PFSK-1 (cell line): ENCODE data around the gene SASH1.

Experiments used
- FOXP2 ChIP-seq: optimal IDR thresholded peaks from 2 replicates; pipeline ENCODE3; 2011; ENCODE audit warnings: borderline replicate concordance, control low read depth, inconsistent platforms; ENCODE audit not compliant: insufficient read depth; ENCODE audit errors: extremely low read length, extremely low read depth
- POLR2AphosphoS5 ChIP-seq: IDR thresholded peaks from 2 replicates; pipeline ENCODE4 v1.6.1; 2012; ENCODE audit warnings: low read depth, mild to moderate bottlenecking, control low read depth, low read length, moderate library complexity
- SIN3A ChIP-seq: IDR thresholded peaks from 2 replicates; pipeline ENCODE4 v1.6.1; 2012; ENCODE audit warnings: mild to moderate bottlenecking, low read length, moderate library complexity, borderline replicate concordance; ENCODE audit not compliant: insufficient read depth
- TAF1 ChIP-seq: IDR thresholded peaks from 2 replicates; pipeline ENCODE4 v1.6.1; 2012; ENCODE audit warnings: low read length, control low read depth, borderline replicate concordance; ENCODE audit not compliant: insufficient read depth
- TF ChIP-seq, protein P1 (sequence below), 2 experiments: IDR thresholded peaks; 2 replicates each; pipeline versions ENCODE4 v1.6.1 to v1.8.0; 2011 to 2012; ENCODE audit warnings: low read depth in 2 of 2, low read length in 2 of 2, control low read depth in 1 of 2, inconsistent platforms in 1 of 2, mild to moderate bottlenecking in 1 of 2, moderate library complexity in 1 of 2; ENCODE audit not compliant: insufficient read depth in 1 of 2

SASH1 gene

DNA sequence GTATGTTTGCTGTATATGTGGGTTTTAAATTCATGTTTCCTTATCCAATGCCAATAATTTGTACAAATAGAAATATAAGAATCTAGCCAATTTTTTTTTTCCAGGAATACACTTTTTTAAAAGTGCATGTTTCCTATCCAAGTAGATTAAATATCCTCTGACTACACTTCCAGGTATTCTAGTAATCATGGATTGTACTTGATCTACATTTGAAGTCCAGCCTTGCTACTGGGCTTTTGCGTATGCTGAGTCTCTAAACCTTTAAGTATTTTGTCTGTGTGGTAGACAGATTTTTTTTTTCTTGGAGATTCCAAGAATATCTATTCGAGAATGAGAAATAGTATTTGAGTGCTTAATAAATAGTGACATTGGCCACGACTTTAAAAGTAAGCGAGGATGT, 188.3 kb downstream of the SASH1 start:
- TF ChIP-seq SIN3A (no peak), FOXP2 (no peak), TAF1 (no peak), POLR2AphosphoS5 (no peak)
- TF ChIP-seq, protein P1, sequence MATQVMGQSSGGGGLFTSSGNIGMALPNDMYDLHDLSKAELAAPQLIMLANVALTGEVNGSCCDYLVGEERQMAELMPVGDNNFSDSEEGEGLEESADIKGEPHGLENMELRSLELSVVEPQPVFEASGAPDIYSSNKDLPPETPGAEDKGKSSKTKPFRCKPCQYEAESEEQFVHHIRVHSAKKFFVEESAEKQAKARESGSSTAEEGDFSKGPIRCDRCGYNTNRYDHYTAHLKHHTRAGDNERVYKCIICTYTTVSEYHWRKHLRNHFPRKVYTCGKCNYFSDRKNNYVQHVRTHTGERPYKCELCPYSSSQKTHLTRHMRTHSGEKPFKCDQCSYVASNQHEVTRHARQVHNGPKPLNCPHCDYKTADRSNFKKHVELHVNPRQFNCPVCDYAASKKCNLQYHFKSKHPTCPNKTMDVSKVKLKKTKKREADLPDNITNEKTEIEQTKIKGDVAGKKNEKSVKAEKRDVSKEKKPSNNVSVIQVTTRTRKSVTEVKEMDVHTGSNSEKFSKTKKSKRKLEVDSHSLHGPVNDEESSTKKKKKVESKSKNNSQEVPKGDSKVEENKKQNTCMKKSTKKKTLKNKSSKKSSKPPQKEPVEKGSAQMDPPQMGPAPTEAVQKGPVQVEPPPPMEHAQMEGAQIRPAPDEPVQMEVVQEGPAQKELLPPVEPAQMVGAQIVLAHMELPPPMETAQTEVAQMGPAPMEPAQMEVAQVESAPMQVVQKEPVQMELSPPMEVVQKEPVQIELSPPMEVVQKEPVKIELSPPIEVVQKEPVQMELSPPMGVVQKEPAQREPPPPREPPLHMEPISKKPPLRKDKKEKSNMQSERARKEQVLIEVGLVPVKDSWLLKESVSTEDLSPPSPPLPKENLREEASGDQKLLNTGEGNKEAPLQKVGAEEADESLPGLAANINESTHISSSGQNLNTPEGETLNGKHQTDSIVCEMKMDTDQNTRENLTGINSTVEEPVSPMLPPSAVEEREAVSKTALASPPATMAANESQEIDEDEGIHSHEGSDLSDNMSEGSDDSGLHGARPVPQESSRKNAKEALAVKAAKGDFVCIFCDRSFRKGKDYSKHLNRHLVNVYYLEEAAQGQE (IDR thresholded peaks at IDR 0.05; ENCODE audit: insufficient read depth in 1 of 2, low read depth in 2 of 2, low read length in 2 of 2), result no peak

DNA sequence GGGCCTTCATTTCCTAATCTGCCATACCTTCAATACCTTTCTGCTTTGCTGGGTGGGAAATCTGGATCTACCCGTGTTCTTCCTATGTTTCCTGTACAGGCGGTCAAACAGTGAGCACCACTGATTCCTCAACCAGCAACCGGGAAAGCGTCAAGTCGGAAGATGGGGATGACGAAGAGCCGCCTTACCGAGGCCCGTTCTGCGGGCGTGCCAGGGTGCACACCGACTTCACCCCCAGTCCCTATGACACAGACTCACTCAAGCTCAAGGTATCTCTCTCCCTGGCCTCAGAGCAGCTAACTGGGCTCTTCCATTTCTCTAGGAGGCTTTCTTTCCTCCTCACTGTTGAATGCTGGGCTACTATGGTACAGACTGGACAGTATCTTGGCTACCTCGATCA, 190.1 kb downstream of the SASH1 start:
- TF ChIP-seq SIN3A (no peak), FOXP2 (no peak), TAF1 (no peak), POLR2AphosphoS5 (no peak)
- TF ChIP-seq, protein P1 (IDR thresholded peaks at IDR 0.05; ENCODE audit: insufficient read depth in 1 of 2, low read depth in 2 of 2, low read length in 2 of 2), result no peak

DNA sequence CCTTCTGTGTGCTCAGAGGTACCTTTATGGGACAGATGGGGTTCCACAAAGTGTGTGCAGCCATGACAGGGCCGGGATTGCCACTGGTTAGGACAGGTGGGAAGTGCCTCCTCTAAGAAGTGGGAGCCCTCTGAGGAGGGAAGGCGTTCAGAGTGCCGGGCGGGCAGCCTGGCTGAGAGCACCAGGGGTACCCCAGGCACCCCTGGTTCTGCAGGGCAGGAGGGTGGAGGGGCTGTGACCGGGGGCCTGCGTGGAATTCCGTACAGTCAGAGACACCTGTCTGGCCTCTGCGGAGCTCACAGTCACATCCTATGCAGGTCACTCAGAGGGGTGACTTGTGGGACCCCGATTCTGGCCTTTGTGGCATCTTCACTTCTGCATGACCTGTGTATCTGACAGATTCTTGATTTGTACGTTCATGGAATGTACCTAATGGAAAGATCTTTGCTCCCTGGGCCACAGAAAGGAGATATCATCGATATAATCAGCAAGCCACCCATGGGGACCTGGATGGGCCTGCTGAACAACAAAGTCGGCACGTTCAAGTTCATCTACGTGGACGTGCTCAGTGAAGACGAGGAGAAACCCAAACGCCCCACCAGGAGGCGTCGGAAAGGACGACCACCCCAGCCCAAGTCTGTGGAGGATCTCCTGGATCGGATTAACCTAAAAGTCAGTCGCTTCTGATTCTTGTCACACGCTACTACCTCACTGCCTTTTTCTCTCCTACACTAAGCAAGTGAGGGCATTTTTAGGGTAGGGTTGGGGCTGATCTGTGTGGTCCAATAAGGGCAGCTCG, 190.9 kb downstream of the SASH1 start:
- TF ChIP-seq FOXP2 (no peak), SIN3A (no peak)
- TF ChIP-seq, protein P1 (IDR thresholded peaks at IDR 0.05; ENCODE audit: insufficient read depth in 1 of 2, low read depth in 2 of 2, low read length in 2 of 2), result no peak

DNA sequence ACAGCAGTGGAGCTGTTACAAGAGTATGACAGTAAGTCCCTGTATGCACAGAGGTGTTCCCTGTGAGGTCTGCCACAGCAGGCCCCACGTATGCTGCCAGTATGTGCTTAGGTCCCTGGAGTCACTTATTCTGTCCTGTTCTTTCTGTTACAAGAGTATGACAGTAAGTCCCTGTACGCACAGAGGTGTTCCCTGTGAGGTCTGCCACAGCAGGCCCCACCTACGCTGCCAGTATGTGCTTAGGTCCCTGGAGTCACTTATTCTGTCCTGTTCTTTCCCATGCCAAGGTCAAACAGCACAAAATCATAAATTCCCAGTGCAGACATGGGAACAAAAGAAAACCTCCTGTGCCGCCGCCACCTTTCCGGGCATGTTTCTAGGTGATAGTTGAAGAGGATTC, 192.2 kb downstream of the SASH1 start:
- TF ChIP-seq TAF1 (no peak), POLR2AphosphoS5 (no peak), SIN3A (no peak), FOXP2 (no peak)
- TF ChIP-seq, protein P1 (IDR thresholded peaks at IDR 0.05; ENCODE audit: insufficient read depth in 1 of 2, low read depth in 2 of 2, low read length in 2 of 2), result no peak

DNA sequence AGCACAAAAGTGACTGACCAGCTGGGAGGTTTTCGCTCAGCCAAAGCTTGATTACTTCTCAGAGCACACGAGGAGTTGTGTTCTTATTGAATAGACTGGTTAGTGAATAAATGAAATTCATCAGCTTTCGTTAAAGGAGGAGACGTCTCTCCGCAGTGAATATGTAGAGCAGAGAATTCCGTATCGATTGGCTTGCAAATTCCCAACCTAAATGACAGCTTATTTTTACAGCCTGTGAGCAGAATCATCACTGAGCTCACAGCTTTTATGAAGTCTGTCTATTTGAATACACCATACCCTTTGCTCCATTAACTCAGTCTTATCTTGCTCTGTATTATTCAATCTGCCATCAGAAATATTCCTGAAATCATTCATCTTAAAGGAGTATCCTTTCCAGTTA, 192.7 kb downstream of the SASH1 start:
- no peak for TF ChIP-seq FOXP2

DNA sequence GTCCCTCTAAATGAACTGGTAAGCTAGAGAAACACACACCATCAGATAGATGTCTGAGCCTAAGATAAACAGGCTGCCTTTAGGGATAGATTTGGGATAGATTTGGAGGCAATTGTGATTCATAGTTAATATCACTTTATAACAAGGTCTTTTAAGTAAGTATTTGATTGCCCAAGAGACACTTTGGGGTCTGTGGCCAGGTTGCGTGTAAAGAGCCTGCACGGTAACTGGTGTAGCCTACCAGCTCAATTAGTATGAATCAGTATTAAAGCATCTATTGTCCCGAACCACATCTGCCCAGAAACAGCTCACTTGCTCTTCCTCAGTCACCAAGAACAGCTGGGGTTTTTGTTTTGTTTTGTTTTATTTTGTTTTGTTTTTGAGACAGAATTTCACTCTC, 193.3 kb downstream of the SASH1 start:
- TF ChIP-seq FOXP2, result no peak
- TF ChIP-seq, protein P1 (IDR thresholded peaks at IDR 0.05; ENCODE audit: insufficient read depth in 1 of 2, low read depth in 2 of 2, low read length in 2 of 2), result no peak
- no peak for TF ChIP-seq POLR2AphosphoS5
- no peak for TF ChIP-seq SIN3A
- TF ChIP-seq TAF1, result no peak
